Thyroid gland (tissue), 4 donors: ENCODE results near the gene FOXP1. TPM values are rescaled to one million over a fixed set of nuclear protein-coding genes. Genes with fewer than 3 reads are reported as not detected.

ENCODE experiments used
- DNase-seq, 2 donors: peaks; one replicate each; pipeline ENCODE4 v3.0.0-alpha.2; 2019
- H3K27ac ChIP-seq, 3 donors: fragments of 200-600 bp; sonication (generic); 1 replicate in 2 of 3; 2 replicates in 1 of 3; pipeline ENCODE4 v1.5.1; 2016 to 2019; ENCODE audit warnings: mild to moderate bottlenecking in 1 of 3, moderate library complexity in 1 of 3
- H3K27me3 ChIP-seq: fragments of 200-600 bp; sonication (generic); one replicate; pipeline ENCODE4 v1.5.1; 2019
- H3K36me3 ChIP-seq, 2 donors: fragments of 200-600 bp; sonication (generic); one replicate each; pipeline ENCODE4 v1.5.1; 2016 to 2019
- H3K4me1 ChIP-seq, 2 donors: fragments of 200-600 bp; sonication (generic); one replicate each; pipeline ENCODE4 v1.5.1; 2017 to 2019
- H3K4me3 ChIP-seq, 3 donors: fragments of 200-600 bp; sonication (generic); replicated peaks in 1 of 3; 1 replicate in 2 of 3; 2 replicates in 1 of 3; pipeline ENCODE4 v1.5.1; 2016; ENCODE audit warnings: mild to moderate bottlenecking in 1 of 3
- H3K9me3 ChIP-seq: fragments of 200-600 bp; sonication (generic); one replicate; pipeline ENCODE4 v1.5.1; 2017
- POLR2A ChIP-seq, 2 donors: fragments of 450-650 bp; IDR thresholded peaks; one replicate each; pipeline ENCODE4 v1.6.1; 2017; ENCODE audit warnings: antibody characterized with exemption in 2 of 2, mild to moderate bottlenecking in 2 of 2, moderate library complexity in 1 of 2
- WGBS, 2 donors: methylation state at CpG; one replicate each; pipeline ENCODE4 v1.1.5; 2017; 5-methylcytosine and 5-hydroxymethylcytosine counted together
- intact Hi-C: fragments of 100-400 bp; cut with DNase I; formaldehyde crosslinking; loops from one replicate; pipeline ENCODE4 v1.15.1; 2023
- total RNA-seq, 4 donors: library from RNA; depleted of rRNA; stranded (reverse); fragments of >200 nt; gene quantifications; one replicate each; pipeline ENCODE4 v1.2.3, GENCODE V29; 2016
- TF ChIP-seq, protein P1 (sequence below), 6 experiments: fragments of 200-600 bp in 3 of 6; fragments of 450-650 bp in 3 of 6; sonication (generic) in 3 of 6; IDR thresholded peaks; one replicate each; pipeline ENCODE4 v1.5.1; 2016 to 2019; ENCODE audit warnings: antibody characterized with exemption in 6 of 6, mild to moderate bottlenecking in 2 of 6, inconsistent platforms in 1 of 6, moderate library complexity in 1 of 6

Gene FOXP1
- total RNA-seq, 4 donors from 2014 or later, result 111 to 187 (median 141) TPM

DNA sequence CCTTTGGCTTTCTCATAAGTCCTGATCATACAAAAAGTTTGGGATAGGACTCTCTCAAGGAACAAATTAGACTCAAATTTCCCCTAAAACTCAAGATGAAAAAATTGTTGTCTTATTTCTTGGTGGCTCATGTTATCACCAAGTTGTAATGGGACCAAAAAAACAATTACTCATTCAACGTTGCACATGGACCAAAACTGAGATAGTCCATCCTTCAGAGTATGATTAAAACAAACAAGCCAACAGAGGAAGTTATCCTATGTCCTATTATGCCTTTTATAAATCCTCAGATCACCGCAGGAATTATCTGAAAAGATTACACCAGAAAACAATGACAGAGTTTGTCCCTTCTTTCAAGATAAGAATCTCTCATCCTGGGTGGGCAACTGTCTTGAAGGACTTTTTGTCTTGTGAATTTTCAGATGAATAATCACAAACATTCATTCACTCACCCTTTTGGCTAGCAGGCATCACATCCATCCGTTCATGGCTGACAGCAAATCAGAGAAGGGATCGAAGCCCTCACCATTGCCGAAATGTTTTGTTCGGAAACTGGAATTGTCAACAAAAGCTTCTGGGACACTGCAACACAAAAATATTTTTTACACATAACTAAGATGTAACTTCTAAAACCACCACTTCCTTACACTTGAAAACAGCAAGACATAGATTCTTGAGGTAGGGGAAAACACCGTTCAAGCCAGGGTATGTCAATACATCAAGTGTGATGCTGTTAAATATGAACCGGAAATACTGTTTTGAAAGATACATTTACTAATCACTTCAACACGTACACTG is 90.4 kb downstream of the FOXP1 start:
- DNase-seq, result no peak
- Histone ChIP-seq H3K27ac (no peak overlapping the region), H3K27me3 (no peaks in the 10 kb centered on the region), H3K4me1 (peaks cover 15 to 23% of the 10 kb centered on the region in 2 donors), H3K9me3 (no peaks in the 10 kb centered on the region), H3K36me3 (no peaks in the 10 kb centered on the region), H3K4me3 (no peak overlapping the region)
- no peak for TF ChIP-seq POLR2A (IDR thresholded peaks at IDR 0.05)
- TF ChIP-seq, protein P1, sequence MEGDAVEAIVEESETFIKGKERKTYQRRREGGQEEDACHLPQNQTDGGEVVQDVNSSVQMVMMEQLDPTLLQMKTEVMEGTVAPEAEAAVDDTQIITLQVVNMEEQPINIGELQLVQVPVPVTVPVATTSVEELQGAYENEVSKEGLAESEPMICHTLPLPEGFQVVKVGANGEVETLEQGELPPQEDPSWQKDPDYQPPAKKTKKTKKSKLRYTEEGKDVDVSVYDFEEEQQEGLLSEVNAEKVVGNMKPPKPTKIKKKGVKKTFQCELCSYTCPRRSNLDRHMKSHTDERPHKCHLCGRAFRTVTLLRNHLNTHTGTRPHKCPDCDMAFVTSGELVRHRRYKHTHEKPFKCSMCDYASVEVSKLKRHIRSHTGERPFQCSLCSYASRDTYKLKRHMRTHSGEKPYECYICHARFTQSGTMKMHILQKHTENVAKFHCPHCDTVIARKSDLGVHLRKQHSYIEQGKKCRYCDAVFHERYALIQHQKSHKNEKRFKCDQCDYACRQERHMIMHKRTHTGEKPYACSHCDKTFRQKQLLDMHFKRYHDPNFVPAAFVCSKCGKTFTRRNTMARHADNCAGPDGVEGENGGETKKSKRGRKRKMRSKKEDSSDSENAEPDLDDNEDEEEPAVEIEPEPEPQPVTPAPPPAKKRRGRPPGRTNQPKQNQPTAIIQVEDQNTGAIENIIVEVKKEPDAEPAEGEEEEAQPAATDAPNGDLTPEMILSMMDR (IDR thresholded peaks at IDR 0.05), result no peak
- 89 to 90% methylated on average over 9 of the region's 9 CpGs for WGBS, 2 donors
- intact Hi-C loops, result no loop called here

DNA sequence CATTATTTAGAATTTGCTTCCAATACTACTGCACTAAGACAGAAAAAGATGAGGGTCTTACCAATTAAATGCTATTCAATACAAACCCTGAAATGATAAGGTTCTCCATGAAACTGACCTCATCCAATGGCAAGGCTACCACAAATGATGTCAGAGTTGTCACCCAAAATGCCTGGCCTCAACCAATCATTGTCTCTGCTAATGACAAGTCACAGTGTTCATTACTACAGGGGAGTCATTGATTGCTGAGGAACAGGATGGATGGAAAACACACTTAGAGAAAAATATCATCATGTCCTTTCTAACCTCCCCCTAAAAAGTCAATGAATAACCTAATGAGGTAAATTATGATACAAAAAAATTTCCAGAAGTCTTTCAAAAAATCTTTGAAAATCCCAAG is 91.0 kb downstream of the FOXP1 start:
- Histone ChIP-seq H3K36me3 (no peaks in the 10 kb centered on the region), H3K27me3 (no peaks in the 10 kb centered on the region), H3K27ac (no peak overlapping the region), H3K9me3 (no peaks in the 10 kb centered on the region), H3K4me1 (peaks cover 12 to 17% of the 10 kb centered on the region in 2 donors), H3K4me3 (no peak overlapping the region)
- TF ChIP-seq, protein P1 (IDR thresholded peaks at IDR 0.05), result no peak
- TF ChIP-seq POLR2A (IDR thresholded peaks at IDR 0.05), result no peak
- intact Hi-C loops, result no loop called here
- DNase-seq, result no peak

DNA sequence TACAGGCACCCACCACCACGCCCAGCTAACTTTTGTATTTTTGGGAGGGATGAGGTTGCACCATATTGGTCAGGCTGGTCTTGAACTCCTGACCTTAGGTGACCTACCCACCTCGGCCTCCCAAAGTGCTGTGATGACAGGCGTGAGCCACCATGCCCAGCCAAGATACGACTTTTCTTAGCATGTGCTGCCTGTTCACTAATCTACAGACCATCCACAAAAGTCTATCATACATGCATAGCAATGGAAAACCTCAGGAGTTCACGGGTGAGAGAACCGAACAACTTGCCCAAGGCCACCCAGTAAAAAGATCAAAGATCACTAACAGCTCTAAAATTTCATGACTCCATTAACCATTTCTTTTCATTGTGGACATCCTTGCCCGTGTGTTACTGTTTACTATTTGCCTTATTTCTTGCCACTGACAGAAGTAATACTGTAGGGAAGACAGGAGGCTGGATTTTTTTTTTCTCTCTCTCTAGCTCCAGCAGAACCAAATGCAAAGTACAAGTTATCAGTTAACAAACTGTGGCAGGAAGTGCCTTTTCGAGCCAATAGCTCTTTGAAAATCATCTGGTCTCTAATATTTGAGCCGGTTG is 92.3 kb downstream of the FOXP1 start:
- intact Hi-C loops, result no loop called here
- TF ChIP-seq, protein P1 (IDR thresholded peaks at IDR 0.05), result no peak
- TF ChIP-seq POLR2A (IDR thresholded peaks at IDR 0.05), result no peak
- no peak overlapping the region for H3K4me3 ChIP-seq
- H3K27ac ChIP-seq, result no peak overlapping the region
- peaks cover 4 to 5% of the 10 kb centered on the region in 2 donors for H3K4me1 ChIP-seq
- 89 to 94% methylated on average over 9 of the region's 9 CpGs for WGBS, 2 donors
- H3K9me3 ChIP-seq, result no peaks in the 10 kb centered on the region
- no peaks in the 10 kb centered on the region for H3K36me3 ChIP-seq
- DNase-seq, result no peak
- H3K27me3 ChIP-seq, result no peaks in the 10 kb centered on the region

DNA sequence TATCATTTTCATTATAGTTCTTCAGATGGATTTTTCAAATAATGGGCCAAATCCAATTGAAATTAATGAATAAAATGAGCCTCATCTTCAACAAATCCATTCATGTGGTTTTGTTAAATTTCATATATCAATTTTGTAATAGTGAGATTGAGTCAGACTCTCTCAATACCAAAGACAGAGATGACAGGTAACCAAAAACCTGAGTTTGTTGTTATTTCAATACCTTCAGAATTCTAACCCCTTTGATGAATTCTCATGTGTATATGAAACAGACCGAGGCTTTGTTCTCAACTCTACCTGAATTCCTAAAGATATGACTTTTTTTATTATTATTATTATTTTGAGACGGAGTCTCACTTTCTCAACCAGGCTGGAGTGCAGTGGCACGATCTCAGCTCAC is 92.8 kb downstream of the FOXP1 start:
- Histone ChIP-seq H3K4me1 (no peaks in the 10 kb centered on the region), H3K4me3 (no peak overlapping the region), H3K9me3 (no peaks in the 10 kb centered on the region), H3K27me3 (no peaks in the 10 kb centered on the region), H3K36me3 (no peaks in the 10 kb centered on the region), H3K27ac (no peak overlapping the region)
- intact Hi-C loops, result no loop called here
- no peak for DNase-seq
- TF ChIP-seq, protein P1 (IDR thresholded peaks at IDR 0.05), result no peak
- TF ChIP-seq POLR2A (IDR thresholded peaks at IDR 0.05), result no peak
- WGBS, 2 donors, result 97% methylated on average over 3 of the region's 3 CpGs

DNA sequence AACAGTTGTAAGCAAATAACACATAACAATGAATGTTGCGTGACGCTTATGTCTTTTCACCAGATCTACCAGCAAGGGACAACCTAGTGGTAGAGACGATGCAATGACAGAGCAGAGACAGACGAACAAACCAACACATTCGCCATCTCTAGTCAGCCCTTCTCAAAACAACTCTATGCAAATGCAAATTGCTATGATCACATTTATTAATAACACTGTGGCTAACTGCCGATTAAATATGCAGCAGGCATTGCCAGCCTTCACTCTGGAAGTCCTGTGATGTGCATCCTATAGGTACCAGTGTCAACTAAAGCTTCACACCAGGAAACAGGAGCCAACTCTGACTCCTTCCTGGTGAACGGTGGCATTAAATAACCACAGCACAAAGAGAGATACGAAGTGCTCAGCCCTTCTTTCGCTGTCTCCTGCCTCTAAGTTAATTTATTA is 94.2 kb downstream of the FOXP1 start:
- Histone ChIP-seq H3K9me3 (no peaks in the 10 kb centered on the region), H3K27ac (no peak overlapping the region), H3K4me3 (no peak overlapping the region), H3K27me3 (no peaks in the 10 kb centered on the region), H3K36me3 (no peaks in the 10 kb centered on the region), H3K4me1 (no peaks in the 10 kb centered on the region)
- 91 to 95% methylated on average over 9 of the region's 9 CpGs for WGBS, 2 donors
- intact Hi-C loops, result no loop called here
- TF ChIP-seq, protein P1 (IDR thresholded peaks at IDR 0.05), result no peak
- TF ChIP-seq POLR2A (IDR thresholded peaks at IDR 0.05), result no peak
- DNase-seq, result no peak
